B cell (primary cell): Measurements from ENCODE around the gene NASP. TPM values are rescaled to one million over a fixed set of nuclear protein-coding genes. Genes with fewer than 3 reads are reported as not detected.

Experiments
- ATAC-seq: fragments of 200-7000 bp; cut with Tn5 transposase; one replicate; pipeline ENCODE4 v1.10.0; 2021; ENCODE audit warnings: low read depth, mild to moderate bottlenecking, moderate number of reproducible peaks, moderate library complexity
- CTCF ChIA-PET: fragments of 350-600 bp; sonication (Branson Sonifier 250); formaldehyde crosslinking; loops from one replicate; lab custom pipeline; 2021; ENCODE audit warnings: antibody characterized with exemption, inconsistent platforms; lab: Charles Lee
- POLR2A ChIA-PET: fragments of 350-600 bp; sonication (Branson Sonifier 250); formaldehyde crosslinking; loops from one replicate; lab custom pipeline; 2021; ENCODE audit warnings: antibody characterized with exemption; lab: Charles Lee
- DNase-seq: peaks from one replicate; pipeline ENCODE4 v3.0.0; 2013
- H2AFZ ChIP-seq: 2 replicates; pipeline ENCODE4 v1.6.1; 2012; ENCODE audit warnings: mild to moderate bottlenecking, low read depth, low read length; ENCODE audit not compliant: insufficient read depth, poor library complexity, severe bottlenecking
- H3K27ac ChIP-seq, 2 donors: 1 replicate in 1 of 2; 2 replicates in 1 of 2; pipeline ENCODE4 v1.5.1; 2012 to 2013; ENCODE audit warnings: low read length in 2 of 2, mild to moderate bottlenecking in 2 of 2, moderate library complexity in 1 of 2
- H3K27me3 ChIP-seq, 4 experiments: fragments of 200-600 bp in 1 of 4; sonication (generic) in 1 of 4; replicated peaks in 1 of 4; 1 replicate in 2 of 4; 2 replicates in 2 of 4; pipeline versions ENCODE4 v1.6.1 to v1.7.0; 2013 to 2016; ENCODE audit warnings: low read length in 3 of 4, mild to moderate bottlenecking in 2 of 4, mixed read lengths in 1 of 4, moderate library complexity in 1 of 4; ENCODE audit not compliant: insufficient read depth in 4 of 4, control insufficient read depth in 3 of 4; ENCODE audit errors: control extremely low read depth in 1 of 4
- H3K36me3 ChIP-seq, 2 experiments: replicated peaks in 1 of 2; 1 replicate in 1 of 2; 2 replicates in 1 of 2; pipeline versions ENCODE4 v1.6.1 to v1.7.1; 2013; ENCODE audit warnings: low read length in 1 of 2; ENCODE audit not compliant: insufficient read depth in 2 of 2, control insufficient read depth in 1 of 2; ENCODE audit errors: control extremely low read depth in 1 of 2, extremely low read depth in 1 of 2
- H3K4me1 ChIP-seq, 2 donors: fragments of 200-600 bp in 1 of 2; sonication (generic) in 1 of 2; 1 replicate in 1 of 2; 2 replicates in 1 of 2; pipeline versions ENCODE4 v1.5.1 to v1.6.1; 2013 to 2017; ENCODE audit warnings: low read length in 2 of 2; ENCODE audit not compliant: control insufficient read depth in 2 of 2, insufficient read depth in 2 of 2
- H3K4me2 ChIP-seq: replicated peaks from 2 replicates; pipeline ENCODE3; 2012; ENCODE audit warnings: mild to moderate bottlenecking, low read depth, low read length; ENCODE audit not compliant: poor library complexity, severe bottlenecking
- H3K4me3 ChIP-seq, 5 experiments: fragments of 200-600 bp in 1 of 5; sonication (generic) in 1 of 5; 1 replicate in 3 of 5; 2 replicates in 2 of 5; pipeline versions ENCODE4 v1.5.1 to v1.7.0; 2011 to 2016; ENCODE audit warnings: low read length in 4 of 5, mild to moderate bottlenecking in 4 of 5, low read depth in 2 of 5, control low read depth in 1 of 5, moderate library complexity in 1 of 5; ENCODE audit not compliant: insufficient read depth in 1 of 5; ENCODE audit errors: control extremely low read depth in 1 of 5, extremely low read depth in 1 of 5
- H3K79me2 ChIP-seq: fragments of 200-600 bp; sonication (generic); one replicate; pipeline ENCODE4 v1.6.0; 2016; ENCODE audit warnings: low read length; ENCODE audit not compliant: control insufficient read depth, insufficient read depth
- H3K9ac ChIP-seq: fragments of 200-600 bp; sonication (generic); 2 replicates; pipeline ENCODE4 v1.6.1; 2017; ENCODE audit warnings: mild to moderate bottlenecking, low read length, moderate library complexity
- H3K9me3 ChIP-seq, 3 donors: one replicate each; pipeline versions ENCODE4 v1.6.1 to v1.7.1; 2013; ENCODE audit warnings: low read length in 2 of 3; ENCODE audit not compliant: control insufficient read depth in 2 of 3, insufficient read depth in 1 of 3; ENCODE audit errors: control extremely low read depth in 1 of 3
- H4K20me1 ChIP-seq: 2 replicates; pipeline ENCODE4 v1.6.0; 2012; ENCODE audit warnings: mild to moderate bottlenecking, low read length; ENCODE audit not compliant: insufficient read depth, control insufficient read depth, poor library complexity, severe bottlenecking
- H3K27ac Mint-ChIP-seq: one replicate; pipeline ENCODE4 v1.8.0; 2021; ENCODE audit warnings: mixed read lengths
- H3K27me3 Mint-ChIP-seq: one replicate; pipeline ENCODE4 v1.8.0; 2021; ENCODE audit warnings: mixed read lengths
- H3K4me1 Mint-ChIP-seq: one replicate; pipeline ENCODE4 v1.8.0; 2021; ENCODE audit warnings: mixed read lengths
- H3K4me3 Mint-ChIP-seq: one replicate; pipeline ENCODE4 v1.8.0; 2021; ENCODE audit warnings: mixed read lengths
- H3K9me3 Mint-ChIP-seq: one replicate; pipeline ENCODE4 v1.8.0; 2022; ENCODE audit warnings: mixed read lengths; ENCODE audit not compliant: insufficient read depth
- EZH2 ChIP-seq: IDR thresholded peaks from 2 replicates; pipeline ENCODE4 v1.6.1; 2012; ENCODE audit warnings: borderline replicate concordance, low read depth, mild to moderate bottlenecking, moderate library complexity, low read length; ENCODE audit not compliant: insufficient read depth, poor library complexity, severe bottlenecking
- WGBS: methylation state at CpG from one replicate; pipeline ENCODE4 v1.1.5; 2013; ENCODE audit warnings: missing lambda C conversion rate; ENCODE audit not compliant: insufficient coverage; 5-methylcytosine and 5-hydroxymethylcytosine counted together
- intact Hi-C: fragments of 100-400 bp; cut with micrococcal nuclease; formaldehyde crosslinking; loops from one replicate; pipeline ENCODE4 v1.10.0; 2022
- polyA plus RNA-seq: library from polyadenylated mRNA; depleted of rRNA; stranded (reverse); fragments of >200 nt; gene quantifications from 2 replicates; pipeline ENCODE4 v1.2.3, GENCODE V29; 2012
- total RNA-seq, 2 donors: library from RNA; stranded (reverse); fragments of 120-200 nt in 1 of 2; gene quantifications; 1 replicate in 1 of 2; 2 replicates in 1 of 2; pipeline versions ENCODE4 v1.2.3 to v1.2.4, GENCODE V29; 2013 to 2022
- TF ChIP-seq, protein P1 (sequence below): fragments of 200-600 bp; IDR thresholded peaks from one replicate; pipeline ENCODE4 v1.8.0; 2022; ENCODE audit warnings: antibody characterized with exemption, mild to moderate bottlenecking

The NASP gene
- total and polyA plus RNA-seq, 2 donors (not counting 1 experiment from before 2014, with no cell fraction given), result 61.0 to 151 TPM

DNA sequence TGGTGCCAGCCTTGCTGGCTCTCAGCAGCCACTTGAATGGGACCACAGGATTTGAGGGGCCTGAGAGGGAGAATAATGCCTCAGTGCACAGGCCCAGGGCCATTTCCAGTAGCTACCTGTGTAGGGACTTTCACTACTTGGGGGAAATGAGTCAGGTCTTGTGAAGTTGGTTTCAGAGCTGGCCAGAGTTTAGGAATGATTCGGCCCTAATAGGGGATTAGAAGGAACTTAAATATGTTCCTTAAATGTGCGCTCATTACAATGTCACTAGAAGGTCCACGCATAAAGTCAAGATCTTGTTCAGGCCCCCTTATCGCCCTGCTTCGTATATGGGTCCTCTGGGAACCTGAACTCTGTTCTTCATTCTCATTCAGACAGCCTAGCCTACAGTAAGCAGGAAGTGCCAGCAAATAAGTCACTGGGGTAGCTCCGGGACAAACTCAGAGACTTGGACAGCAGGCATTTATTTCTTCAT is 38.8 kb upstream of the NASP start:
- Mint-ChIP-seq H3K27ac (peak overlapping the region; percentile 80), H3K27me3 (no peaks in the 10 kb centered on the region), H3K4me3 (peak overlapping the region; percentile 49), H3K9me3 (no peaks in the 10 kb centered on the region), H3K4me1 (peaks cover 48% of the 10 kb centered on the region)
- intact Hi-C loops, result loop anchor here (1.0 kb wide), 1 partner anchor 151 kb away; no protein-coding TSS in a partner anchor
- Histone ChIP-seq H3K4me1 (peaks cover 38 to 60% of the 10 kb centered on the region in 2 donors), H3K4me2 (peak overlapping the region; percentile 81), H3K27me3 (no peaks in the 10 kb centered on the region), H3K36me3 (no peaks in the 10 kb centered on the region), H2AFZ (peak overlapping the region; percentile 50), H3K9ac (no peak overlapping the region), H3K79me2 (no peaks in the 10 kb centered on the region), H3K27ac (peak overlapping the region in 1 of 2 donors; percentile 70), H3K4me3 (no peak overlapping the region), H4K20me1 (no peaks in the 10 kb centered on the region), H3K9me3 (no peaks in the 10 kb centered on the region)
- CTCF ChIA-PET, result interaction anchor here (1.1 to 5.8 kb wide), 7 partner anchors 9 to 52 kb away, joined by 3 to 38 read pairs (median 4); partner anchors contain the start of gene PRDX1
- TF ChIP-seq EZH2, result no peak
- TF ChIP-seq, protein P1, sequence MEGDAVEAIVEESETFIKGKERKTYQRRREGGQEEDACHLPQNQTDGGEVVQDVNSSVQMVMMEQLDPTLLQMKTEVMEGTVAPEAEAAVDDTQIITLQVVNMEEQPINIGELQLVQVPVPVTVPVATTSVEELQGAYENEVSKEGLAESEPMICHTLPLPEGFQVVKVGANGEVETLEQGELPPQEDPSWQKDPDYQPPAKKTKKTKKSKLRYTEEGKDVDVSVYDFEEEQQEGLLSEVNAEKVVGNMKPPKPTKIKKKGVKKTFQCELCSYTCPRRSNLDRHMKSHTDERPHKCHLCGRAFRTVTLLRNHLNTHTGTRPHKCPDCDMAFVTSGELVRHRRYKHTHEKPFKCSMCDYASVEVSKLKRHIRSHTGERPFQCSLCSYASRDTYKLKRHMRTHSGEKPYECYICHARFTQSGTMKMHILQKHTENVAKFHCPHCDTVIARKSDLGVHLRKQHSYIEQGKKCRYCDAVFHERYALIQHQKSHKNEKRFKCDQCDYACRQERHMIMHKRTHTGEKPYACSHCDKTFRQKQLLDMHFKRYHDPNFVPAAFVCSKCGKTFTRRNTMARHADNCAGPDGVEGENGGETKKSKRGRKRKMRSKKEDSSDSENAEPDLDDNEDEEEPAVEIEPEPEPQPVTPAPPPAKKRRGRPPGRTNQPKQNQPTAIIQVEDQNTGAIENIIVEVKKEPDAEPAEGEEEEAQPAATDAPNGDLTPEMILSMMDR, result no peak
- DNase-seq, result peak; percentile 42
- 12% methylated on average over 5 of the region's 6 CpGs for WGBS
- no peak for ATAC-seq
- POLR2A ChIA-PET, result interaction anchor here (0.5 to 3.0 kb wide), 2 partner anchors 14 to 23 kb away, joined by 3 to 15 read pairs; partner anchors contain the start of gene PRDX1
